ENCODE results near the gene COBL. TPM values are rescaled to one million over a fixed set of nuclear protein-coding genes. Genes with fewer than 3 reads are reported as not detected.
"Not testable (repeated sequence)": the region's sequence is repeated elsewhere in the genome, so short reads cannot be mapped to it uniquely, and the experiment has no call there.

Gene COBL
- total RNA-seq, 1 experiment from 2014 or later, result not detected

DNA sequence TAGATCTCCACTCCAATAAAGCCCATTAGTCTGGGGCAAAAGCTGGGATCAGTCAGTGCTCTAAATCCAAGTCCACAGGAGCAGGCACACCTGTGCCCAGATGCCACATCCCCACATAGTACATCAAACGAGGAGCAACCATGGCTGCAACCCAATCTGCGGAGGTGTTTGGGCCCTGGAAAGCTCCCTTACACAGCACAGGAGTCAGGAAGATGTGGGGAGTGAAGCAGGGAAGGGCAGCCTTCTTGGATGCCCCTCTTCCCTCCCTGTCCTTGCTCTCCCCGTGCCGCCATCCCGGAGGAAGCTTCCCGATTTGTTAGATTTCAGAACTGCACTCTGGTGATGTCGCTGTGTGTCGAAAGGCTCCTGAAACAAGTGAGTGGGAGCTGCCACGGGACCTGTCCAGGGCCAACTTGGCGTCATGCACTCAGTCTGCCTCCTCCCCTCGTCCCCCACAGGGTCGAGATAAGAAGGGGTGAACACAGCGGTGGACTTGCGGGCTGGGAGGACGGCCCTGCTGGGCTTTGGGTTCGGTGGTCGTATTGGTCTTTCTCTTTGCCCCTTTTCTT is 303.3 kb downstream of the COBL start:
- DNase-seq (ENCODE audit: low spot score), result no peak
- in situ Hi-C loops (cut with HindIII; ENCODE audit: low sequenced_read_pairs), result no loop called here

DNA sequence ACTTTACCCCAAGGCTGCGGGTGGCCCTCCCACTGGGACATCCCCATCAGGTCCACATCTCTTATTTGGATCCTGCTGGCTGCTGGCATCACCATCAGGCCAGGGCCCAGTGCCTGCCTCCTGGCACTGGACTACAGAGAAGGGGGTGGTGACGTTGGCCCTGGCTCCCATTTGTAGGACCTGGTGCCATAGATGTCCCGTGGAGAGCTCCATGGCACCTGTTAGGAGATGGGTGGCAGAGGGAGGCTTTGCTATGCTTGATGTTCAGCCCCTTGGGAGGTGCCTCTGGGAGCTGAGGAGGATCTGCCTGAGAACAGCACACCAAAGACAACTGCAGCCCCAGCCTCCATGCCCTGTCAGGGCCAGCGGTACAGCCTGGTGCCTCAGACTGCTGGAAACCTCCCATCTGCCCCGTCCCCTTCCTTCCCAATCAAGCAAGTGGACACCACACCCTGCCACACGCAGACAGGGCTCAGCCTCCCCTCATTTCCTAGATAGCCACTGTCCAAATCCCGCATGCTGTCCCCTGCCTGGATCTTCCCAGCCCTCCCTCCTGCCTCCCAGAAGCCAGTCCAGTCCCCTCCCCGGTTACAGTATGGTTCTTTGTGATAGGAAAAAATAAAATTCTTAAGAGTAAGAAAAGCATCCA is 303.9 kb downstream of the COBL start:
- DNase-seq (ENCODE audit: low spot score), result no peak
- in situ Hi-C loops (cut with HindIII; ENCODE audit: low sequenced_read_pairs), result no loop called here

DNA sequence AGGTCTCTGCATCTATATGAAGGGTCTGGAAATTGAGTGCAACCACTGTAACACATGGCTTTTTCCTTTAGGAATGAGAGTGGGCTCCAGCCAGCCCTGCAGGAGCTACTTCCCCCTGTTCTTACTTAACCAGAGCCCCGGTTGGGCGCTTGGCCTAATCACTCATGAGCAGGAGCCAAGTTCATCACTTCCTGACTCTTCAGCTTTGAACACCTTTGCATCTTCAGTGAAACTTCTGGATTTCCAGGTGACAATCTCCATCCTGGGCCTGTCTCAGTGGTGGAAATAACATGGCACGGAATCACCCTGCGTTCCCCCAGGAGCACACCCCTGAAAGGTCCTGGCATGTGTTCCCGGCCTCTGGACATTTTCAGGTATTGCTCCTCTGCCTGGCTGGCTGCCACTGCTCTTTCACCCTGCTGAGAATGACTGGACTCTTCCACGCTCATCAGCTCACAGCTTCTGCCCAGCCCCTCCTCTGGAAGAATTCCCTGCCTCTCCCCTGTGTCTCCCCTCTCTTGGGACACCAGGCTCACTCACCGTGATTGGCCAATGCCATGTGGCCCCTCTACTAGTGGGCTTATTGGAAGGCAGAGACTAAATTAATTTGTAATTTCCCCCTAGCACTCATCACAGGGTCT is 304.8 kb downstream of the COBL start:
- in situ Hi-C loops (cut with HindIII; ENCODE audit: low sequenced_read_pairs), result no loop called here

DNA sequence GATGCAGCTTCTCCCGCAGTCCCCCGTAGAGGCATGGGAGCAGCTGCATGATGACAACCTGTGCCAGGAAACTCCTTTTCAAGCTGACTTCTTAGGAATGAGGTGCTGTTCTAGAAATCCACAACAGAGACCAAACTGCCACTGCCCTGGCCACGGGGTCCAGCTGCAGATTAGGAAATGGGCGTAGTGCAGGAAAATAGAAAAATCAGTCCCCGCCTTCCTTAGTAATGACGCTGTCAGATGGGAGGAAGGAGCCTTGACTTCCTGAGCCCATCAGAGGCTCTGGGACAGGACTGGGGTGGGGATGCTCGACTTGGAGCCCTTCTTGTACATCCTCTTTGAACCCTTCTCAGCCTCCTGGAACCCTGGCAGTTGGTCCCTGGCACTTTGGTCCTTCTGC is 306.1 kb downstream of the COBL start:
- in situ Hi-C loops (cut with HindIII; ENCODE audit: low sequenced_read_pairs), result no loop called here
- no peak for DNase-seq (ENCODE audit: low spot score)

More for the DNA sequence above, 304.8 kb downstream of the COBL start:
- no peak for DNase-seq (ENCODE audit: low spot score)

DNA sequence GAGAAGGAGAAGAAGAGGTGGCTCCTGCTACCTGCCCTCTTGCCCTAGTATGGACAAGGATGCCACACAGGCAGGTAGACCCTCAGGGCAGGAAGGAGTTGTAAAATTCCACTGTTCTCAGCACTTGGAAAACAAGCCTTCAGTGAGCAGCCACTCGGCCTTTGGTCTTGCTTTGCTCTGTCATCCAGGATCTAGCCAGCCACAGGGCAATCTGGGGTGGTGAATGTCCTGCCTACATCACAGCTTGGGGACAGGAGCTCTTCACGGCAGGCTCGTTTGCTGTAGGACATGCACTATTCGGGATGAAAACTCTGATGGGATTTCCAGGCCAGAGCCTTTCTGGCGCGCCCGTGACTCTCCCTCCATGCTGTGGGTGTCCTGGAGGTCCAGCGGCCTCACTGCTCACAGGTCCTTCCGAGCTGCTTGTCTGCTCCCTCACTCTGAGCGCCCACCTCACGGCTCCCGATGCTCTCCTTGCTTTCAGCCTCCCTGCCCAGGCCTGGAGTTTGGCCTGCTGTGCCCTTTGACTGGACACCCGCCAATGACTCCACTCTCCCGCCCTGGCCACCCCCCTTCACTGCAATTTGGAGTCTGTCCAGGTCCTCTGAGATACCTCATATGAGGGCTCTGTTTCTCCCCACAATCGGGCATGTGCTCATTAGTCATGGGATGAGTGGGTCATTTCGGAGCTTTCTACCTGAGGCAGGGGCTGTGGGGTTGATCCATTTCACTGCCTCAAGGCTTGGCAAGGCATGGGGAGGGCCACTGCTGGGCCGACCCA is 306.7 kb downstream of the COBL start:
- in situ Hi-C loops (cut with HindIII; ENCODE audit: low sequenced_read_pairs), result no loop called here
- no peak for DNase-seq (ENCODE audit: low spot score)

DNA sequence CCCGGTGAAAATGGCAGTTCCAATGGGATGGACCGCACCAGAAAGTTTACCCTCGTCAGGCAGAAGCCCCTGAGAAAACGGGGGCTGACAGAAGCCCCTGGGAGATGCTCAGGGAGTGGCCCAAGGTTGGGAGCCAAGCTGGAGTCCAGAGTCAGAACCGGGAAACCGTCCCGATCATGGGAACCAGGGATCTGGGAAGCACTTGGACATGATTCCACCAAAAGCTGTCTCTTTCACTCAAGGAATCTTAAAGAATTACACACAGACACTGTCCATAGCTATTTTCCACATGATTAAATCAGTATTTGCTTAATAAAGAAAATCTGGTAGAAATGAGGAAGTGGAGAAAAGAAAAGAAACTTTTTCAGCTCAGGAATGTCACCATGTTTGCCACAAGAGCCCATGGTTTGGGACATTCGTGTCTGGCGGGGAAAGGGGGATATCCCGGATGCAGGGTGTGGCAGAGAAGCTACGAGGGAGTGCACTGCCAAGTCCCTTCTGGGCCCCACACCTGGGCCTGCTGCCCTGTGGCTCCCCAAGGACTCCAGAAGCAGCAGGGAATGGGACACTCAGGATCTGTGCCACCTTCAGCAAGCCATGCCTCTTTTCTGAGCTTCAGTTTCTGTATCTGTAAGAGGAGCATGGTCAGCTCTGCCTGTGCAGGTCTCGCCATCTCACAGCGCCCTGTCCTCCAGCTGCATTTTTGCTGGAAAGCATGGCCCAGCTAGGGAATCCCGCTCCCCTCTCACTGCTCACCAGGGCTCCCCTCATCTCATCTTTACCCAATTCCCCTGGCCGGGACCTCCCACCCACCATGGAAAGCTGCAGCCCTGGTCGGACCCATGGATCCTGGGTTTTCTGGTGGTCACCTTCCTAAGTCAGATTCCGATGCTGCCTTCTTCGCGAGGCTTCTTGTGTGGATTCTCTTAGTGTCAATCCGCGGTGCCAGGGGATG is 308.8 kb downstream of the COBL start:
- in situ Hi-C loops (cut with HindIII; ENCODE audit: low sequenced_read_pairs), result no loop called here
- no peak for DNase-seq (ENCODE audit: low spot score)

DNA sequence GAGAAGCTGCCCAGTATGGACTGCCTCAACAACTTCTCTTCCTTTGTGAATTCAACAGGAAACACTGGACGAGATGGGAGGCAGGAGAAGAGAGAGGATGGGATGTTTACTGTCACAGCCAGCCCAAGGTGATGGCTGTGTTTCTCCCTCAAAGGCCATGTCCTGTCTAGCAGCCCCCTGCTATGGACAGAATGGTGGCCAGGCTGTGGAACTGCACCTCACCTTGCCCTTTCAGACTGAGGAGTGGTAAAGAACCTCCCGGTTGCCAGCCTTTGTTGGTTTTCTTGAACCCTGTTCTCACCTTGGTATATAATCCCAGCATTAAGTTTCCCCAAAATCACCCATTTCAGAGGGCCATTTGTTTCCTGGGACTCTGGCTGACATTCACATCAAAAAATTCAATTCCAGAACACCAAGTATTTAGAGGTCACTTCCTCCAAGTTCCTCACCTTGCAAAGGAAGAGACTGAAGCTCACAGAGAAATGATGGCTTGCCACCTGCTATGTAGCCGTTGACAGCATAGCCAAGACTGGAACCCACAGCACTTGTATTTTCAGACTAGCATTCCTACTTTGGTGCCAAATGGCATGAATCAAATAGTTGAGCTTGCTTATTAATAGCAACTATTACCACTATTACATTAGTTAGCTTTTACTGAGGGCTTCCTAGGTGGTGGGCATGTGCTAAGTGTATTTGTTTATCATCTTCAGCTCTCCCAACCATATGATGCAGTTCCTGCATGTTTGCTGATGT is 309.9 kb downstream of the COBL start:
- in situ Hi-C loops (cut with HindIII; ENCODE audit: low sequenced_read_pairs), result no loop called here
- DNase-seq (ENCODE audit: low spot score), result no peak

DNA sequence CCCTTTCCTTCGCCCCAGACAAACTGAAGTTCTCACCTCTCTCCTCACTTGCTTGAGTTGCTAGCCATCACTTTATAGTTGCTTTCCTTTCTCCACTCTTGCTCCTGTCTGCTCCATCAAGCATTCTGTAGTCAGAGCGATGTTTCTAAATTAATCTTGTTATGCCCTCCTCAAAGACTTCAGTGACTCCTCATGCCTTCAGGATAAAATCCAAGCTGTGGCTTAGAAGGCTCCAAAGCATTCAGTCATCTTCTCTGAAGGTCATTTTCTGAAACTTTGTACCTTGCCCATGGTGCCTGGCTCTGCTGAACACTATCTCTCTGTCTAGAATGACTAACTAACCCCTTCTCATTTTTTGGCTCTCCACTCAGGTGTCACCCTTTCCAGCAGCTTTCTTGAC is 311.5 kb downstream of the COBL start:
- no peak for DNase-seq (ENCODE audit: low spot score)
- in situ Hi-C loops (cut with HindIII; ENCODE audit: low sequenced_read_pairs), result no loop called here

DNA sequence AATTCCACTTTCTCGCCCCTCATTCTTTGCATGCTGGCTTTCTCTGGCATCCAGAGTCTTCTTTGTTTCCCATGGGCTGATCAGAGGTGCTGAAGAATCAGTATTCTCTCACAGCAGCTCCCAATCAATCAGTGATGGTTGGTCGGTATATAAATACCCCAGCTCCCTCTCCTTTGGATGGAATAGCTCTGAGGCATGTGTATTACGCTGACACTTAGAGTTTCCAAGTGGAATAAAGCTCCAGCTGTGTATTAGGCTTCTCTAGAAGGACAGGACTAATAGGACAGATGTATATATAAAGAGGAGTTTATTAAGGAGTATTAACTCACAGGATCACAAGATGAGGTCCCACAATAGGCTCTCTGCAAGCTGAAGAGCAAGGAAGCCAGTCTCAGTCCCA is 315.7 kb downstream of the COBL start:
- in situ Hi-C loops (cut with HindIII; ENCODE audit: low sequenced_read_pairs), result no loop called here
- no peak for DNase-seq (ENCODE audit: low spot score)

DNA sequence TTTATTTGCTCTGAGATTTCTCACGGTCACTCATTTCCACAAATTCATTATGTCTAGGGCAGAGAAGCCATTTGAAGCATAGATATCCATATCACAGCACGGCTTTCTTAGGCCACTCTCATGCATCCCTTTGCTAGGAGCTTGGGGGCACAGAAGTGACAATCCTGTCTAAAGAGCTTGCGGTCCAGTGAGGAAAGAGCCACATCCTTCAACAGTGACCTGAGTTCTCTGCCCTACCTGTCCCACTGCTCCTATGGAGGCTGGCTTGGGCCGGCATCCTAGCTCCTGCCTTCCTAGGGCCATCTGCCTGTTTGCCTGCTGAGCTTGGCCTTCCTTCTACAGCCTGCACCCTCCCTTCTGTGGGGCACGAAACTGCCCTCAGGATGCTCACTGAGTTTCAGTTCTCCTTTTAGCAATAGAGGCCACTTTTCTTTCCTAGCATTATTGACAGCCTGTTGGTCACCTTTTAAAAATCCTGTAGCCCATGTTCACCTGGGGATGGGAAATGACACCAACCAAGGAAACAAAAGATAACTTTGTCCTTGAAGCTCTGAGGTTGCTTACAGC is 321.8 kb downstream of the COBL start:
- DNase-seq (ENCODE audit: low spot score), result no peak
- in situ Hi-C loops (cut with HindIII; ENCODE audit: low sequenced_read_pairs), result no loop called here

DNA sequence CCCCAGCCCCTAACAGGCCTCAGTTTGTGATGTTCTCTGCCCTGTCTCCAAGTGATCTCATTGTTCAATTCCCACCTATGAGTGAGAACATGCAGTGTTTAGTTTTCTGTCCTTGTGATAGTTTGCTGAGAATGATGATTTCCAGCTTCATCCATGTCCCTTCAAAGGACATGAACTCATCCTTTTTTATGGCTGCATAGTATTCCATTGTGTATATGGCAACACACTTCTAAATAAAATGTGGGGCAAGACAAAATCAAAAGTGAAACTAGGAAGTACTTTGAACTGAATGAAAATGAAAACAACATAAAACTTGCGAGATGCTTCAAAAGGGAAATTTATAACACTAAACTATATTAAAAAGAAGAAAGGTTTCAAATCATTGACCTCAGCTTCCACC is 326.4 kb downstream of the COBL start:
- DNase-seq (ENCODE audit: low spot score); in situ Hi-C loops (cut with HindIII; ENCODE audit: low sequenced_read_pairs): not testable (repeated sequence)

DNA sequence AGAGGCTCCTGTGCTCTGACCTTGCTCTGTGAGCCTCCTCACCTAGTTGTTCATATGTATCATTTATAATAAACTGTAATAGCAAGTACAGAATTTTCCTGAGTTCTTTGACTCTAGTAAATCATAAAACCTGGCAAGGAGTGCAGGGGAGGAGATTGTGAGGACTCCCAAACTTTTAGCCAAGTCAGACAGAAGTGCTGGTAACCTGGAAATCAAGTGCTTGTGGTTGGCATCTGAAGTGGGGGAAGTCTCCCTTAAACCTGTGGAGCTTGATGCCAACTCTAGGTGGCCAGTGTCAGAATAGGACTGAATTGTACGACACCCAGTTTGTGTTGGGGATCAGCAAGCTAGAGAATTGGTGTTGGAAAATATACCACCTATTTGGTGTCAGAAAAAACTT is 327.6 kb downstream of the COBL start:
- in situ Hi-C loops (cut with HindIII; ENCODE audit: low sequenced_read_pairs), result no loop called here
- no peak for DNase-seq (ENCODE audit: low spot score)

DNA sequence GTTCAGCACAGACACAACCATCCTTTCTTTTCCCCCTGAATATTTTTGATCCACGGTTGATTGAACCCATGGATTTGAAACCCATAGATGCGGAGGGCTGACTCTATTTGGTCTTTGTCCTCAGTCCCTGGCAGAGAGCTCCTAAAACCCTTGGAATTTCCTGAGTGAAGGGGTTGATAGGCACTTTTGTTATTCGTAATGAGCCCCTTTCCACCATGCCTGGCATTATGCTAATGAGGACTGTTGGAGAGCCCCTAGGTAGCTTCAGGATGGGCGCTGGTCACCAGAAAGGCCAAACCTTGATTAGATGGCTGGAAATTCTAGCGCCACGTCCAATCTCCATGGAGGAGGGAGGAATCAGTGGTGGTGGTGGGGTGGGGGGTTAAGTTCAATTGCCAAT is 328.1 kb downstream of the COBL start:
- in situ Hi-C loops (cut with HindIII; ENCODE audit: low sequenced_read_pairs), result no loop called here
- no peak for DNase-seq (ENCODE audit: low spot score)

DNA sequence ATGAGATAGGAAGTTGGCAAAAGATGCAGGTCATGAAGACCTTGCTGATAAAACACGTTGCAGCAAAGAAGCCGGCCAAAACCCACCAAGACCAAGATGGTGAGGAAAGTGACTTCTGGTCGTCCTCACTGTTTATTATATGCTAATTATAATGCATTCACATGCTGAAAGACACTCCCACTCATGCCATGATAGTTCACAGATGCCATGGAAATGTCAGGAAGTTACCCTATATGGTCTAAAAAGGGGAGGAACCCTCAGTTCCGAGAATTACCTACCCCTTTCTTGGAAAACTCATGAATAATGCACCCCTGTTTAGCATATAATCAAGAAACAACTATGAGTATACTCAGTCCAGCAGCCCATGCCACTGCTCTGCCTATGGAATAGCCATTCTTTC is 331.5 kb downstream of the COBL start:
- in situ Hi-C loops (cut with HindIII; ENCODE audit: low sequenced_read_pairs), result no loop called here
- no peak for DNase-seq (ENCODE audit: low spot score)

DNA sequence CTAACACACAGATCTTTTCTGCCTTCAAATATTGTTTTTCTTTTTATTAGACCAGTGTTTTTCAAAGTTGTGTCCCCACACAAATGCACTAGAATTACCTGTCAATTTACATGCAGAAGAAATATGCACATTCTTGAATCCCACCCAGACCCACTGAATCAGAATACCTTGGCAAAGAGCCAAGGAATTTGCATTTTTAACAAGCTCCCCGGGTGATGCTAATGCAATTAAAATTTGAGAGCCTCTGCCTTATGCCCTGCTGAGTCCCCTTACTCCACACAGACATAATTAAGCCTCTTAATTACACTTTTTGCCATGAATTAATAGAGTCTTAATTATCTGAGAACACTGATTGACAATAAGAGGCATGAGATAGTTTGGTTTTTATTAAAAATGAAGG is 332.8 kb downstream of the COBL start:
- no peak for DNase-seq (ENCODE audit: low spot score)
- in situ Hi-C loops (cut with HindIII; ENCODE audit: low sequenced_read_pairs), result no loop called here

DNA sequence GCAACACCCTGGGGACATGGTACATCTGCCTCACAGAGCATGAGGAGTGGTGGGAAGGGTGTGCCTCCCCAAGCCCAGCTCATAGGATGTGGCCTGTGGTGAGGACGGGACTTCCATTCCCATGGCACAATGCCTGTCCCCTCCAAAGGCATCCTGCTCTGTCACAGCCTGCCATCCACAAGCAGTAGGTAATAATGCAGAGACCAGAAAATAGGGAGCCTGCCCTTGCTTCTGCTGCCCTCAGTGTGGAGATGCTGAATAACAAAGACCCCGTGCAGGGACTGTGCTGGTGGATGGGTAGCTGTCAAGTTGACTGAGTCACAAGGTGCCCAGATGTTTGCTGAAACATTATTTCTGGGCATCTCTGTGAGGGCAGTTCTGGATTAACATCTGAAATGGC is 334.0 kb downstream of the COBL start:
- in situ Hi-C loops (cut with HindIII; ENCODE audit: low sequenced_read_pairs), result no loop called here

DNA sequence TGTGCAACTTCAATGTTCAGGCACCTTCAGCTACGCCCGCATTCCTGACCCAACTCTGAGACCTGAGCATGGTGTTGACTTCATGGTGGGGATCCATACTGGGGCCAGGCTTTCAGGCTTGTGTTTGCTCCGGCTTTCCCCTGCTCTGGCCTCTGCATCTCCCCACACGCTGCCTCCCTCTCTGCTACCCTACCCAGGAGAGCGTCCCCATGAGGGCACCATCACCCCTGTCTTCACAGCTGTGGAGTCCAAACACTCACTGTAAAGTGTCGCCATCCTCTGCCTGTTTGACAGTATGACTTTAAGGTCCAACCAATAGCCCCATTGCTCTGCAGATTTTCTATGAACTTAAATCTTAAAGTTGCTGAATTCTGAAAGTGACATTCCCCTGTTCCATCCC is 334.9 kb downstream of the COBL start:
- in situ Hi-C loops (cut with HindIII; ENCODE audit: low sequenced_read_pairs), result no loop called here
- no peak for DNase-seq (ENCODE audit: low spot score)

More for the DNA sequence above, 334.0 kb downstream of the COBL start:
- no peak for DNase-seq (ENCODE audit: low spot score)

DNA sequence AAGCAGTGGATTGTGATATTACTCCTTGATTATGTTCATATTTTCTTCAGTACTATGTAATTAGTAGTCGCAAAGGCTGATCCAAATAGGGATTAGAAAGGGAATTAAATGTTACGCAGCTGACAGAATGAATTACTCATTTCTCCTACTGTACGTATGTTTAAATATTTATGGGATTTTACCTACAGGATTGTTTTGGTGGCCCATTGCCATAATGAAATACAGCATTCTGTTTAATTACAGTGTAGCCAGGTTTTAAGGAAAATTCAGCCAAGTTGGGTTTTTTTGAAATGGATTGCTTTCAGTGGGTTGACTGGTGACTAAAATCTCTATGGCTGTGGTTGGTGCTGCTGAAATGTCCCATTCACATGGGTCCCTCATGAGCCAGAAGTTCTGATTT is 336.2 kb downstream of the COBL start:
- DNase-seq (ENCODE audit: low spot score), result no peak
- in situ Hi-C loops (cut with HindIII; ENCODE audit: low sequenced_read_pairs), result no loop called here

All from G401 (cell line).